HEK293 (cell line): ENCODE results near the gene EPHX1.

Experiments
- CTCF ChIA-PET: fragments of 350-600 bp; formaldehyde crosslinking; extraction: SDS; loops from one replicate; lab custom pipeline; 2021; ENCODE audit warnings: antibody characterized with exemption; lab: Yijun Ruan, JAX
- POLR2A ChIA-PET: fragments of 300-600 bp; formaldehyde crosslinking; extraction: SDS; loops from one replicate; lab custom pipeline; 2020; ENCODE audit warnings: antibody characterized with exemption, inconsistent platforms; lab: Yijun Ruan, JAX
- H3K27ac ChIP-seq: fragments of 200-500 bp; sonication (Bioruptor generic); 2 replicates; pipeline ENCODE4 v1.5.1; 2014; ENCODE audit warnings: low read depth, low read length, control low read depth, inconsistent platforms; ENCODE audit errors: extremely low read depth
- H3K36me3 ChIP-seq, 2 experiments: fragments of 200-500 bp in 1 of 2; sonication (Bioruptor generic) in 1 of 2; 1 replicate in 1 of 2; 2 replicates in 1 of 2; pipeline ENCODE4 v1.5.1; 2014 to 2017; ENCODE audit warnings: inconsistent platforms in 2 of 2, low read length in 2 of 2; ENCODE audit not compliant: control insufficient read depth in 2 of 2, insufficient read depth in 1 of 2
- H3K4me1 ChIP-seq: fragments of 200-500 bp; sonication (Bioruptor generic); 2 replicates; pipeline ENCODE4 v1.5.1; 2014; ENCODE audit warnings: mild to moderate bottlenecking, low read length, inconsistent platforms; ENCODE audit not compliant: control insufficient read depth, insufficient read depth
- H3K4me3 ChIP-seq: 2 replicates; pipeline ENCODE4 v1.5.1; 2011; ENCODE audit warnings: low read depth, mild to moderate bottlenecking, control low read depth, low read length, moderate library complexity
- H3K9me3 ChIP-seq: fragments of 200-500 bp; sonication (Bioruptor generic); 2 replicates; pipeline ENCODE4 v1.5.1; 2014; ENCODE audit warnings: low read depth, low read length, inconsistent platforms; ENCODE audit not compliant: control insufficient read depth, insufficient read depth
- BCL11B ChIP-seq: fragments of 450-650 bp; formaldehyde crosslinking; IDR thresholded peaks from 2 replicates; pipeline ENCODE4 v1.5.1; 2016; ENCODE audit warnings: low read depth, missing biosample characterization, missing genetic modification characterization
- GLIS2 ChIP-seq: fragments of 450-650 bp; formaldehyde crosslinking; IDR thresholded peaks from 2 replicates; pipeline ENCODE4 v1.5.1; 2016; ENCODE audit warnings: missing biosample characterization, missing genetic modification characterization
- HOXC10 ChIP-seq: sonication (generic); formaldehyde crosslinking; IDR thresholded peaks from 2 replicates; pipeline ENCODE4 v1.8.1; 2023; ENCODE audit warnings: mild to moderate bottlenecking, missing genetic modification reagents
- SALL2 ChIP-seq: fragments of 450-650 bp; formaldehyde crosslinking; IDR thresholded peaks from 2 replicates; pipeline ENCODE4 v1.5.0; 2017; ENCODE audit warnings: missing biosample characterization, mild to moderate bottlenecking, missing genetic modification characterization, borderline replicate concordance
- ZBTB48 ChIP-seq: fragments of 450-650 bp; formaldehyde crosslinking; IDR thresholded peaks from 2 replicates; pipeline ENCODE4 v1.5.1; 2016; ENCODE audit warnings: missing biosample characterization, missing genetic modification characterization
- ZBTB8A ChIP-seq: fragments of 450-650 bp; formaldehyde crosslinking; IDR thresholded peaks from 2 replicates; pipeline ENCODE4 v1.5.1; 2016; ENCODE audit warnings: missing biosample characterization, missing genetic modification characterization
- ZFP37 ChIP-seq: fragments of 450-650 bp; formaldehyde crosslinking; IDR thresholded peaks from 2 replicates; pipeline ENCODE4 v1.5.1; 2016; ENCODE audit warnings: missing biosample characterization, missing genetic modification characterization
- ZFP41 ChIP-seq: fragments of 450-650 bp; formaldehyde crosslinking; IDR thresholded peaks from 2 replicates; pipeline ENCODE4 v1.5.1; 2016; ENCODE audit warnings: missing biosample characterization, missing genetic modification characterization, borderline replicate concordance
- ZFP69B ChIP-seq: fragments of 450-650 bp; formaldehyde crosslinking; IDR thresholded peaks from 2 replicates; pipeline ENCODE4 v1.5.1; 2016; ENCODE audit warnings: missing biosample characterization, missing genetic modification characterization
- ZNF223 ChIP-seq: fragments of 450-650 bp; formaldehyde crosslinking; IDR thresholded peaks from 2 replicates; pipeline ENCODE4 v1.5.1; 2016; ENCODE audit warnings: missing biosample characterization, missing genetic modification characterization
- ZNF302 ChIP-seq: fragments of 450-650 bp; formaldehyde crosslinking; IDR thresholded peaks from 2 replicates; pipeline ENCODE4 v1.5.1; 2016; ENCODE audit warnings: missing biosample characterization, missing genetic modification characterization, low read depth
- ZNF416 ChIP-seq: fragments of 450-650 bp; formaldehyde crosslinking; IDR thresholded peaks from 2 replicates; pipeline ENCODE4 v1.5.1; 2016; ENCODE audit warnings: missing biosample characterization, missing genetic modification characterization
- ZNF501 ChIP-seq: fragments of 450-650 bp; formaldehyde crosslinking; IDR thresholded peaks from 2 replicates; pipeline ENCODE4 v1.5.1; 2016; ENCODE audit warnings: missing biosample characterization, missing genetic modification characterization
- ZNF530 ChIP-seq: fragments of 450-650 bp; formaldehyde crosslinking; IDR thresholded peaks from 2 replicates; pipeline ENCODE4 v1.5.1; 2016; ENCODE audit warnings: low read depth, missing biosample characterization, missing genetic modification characterization
- ZNF549 ChIP-seq: fragments of 450-650 bp; IDR thresholded peaks from 2 replicates; pipeline ENCODE4 v1.5.1; 2018; ENCODE audit warnings: missing biosample characterization, missing genetic modification characterization, mild to moderate bottlenecking, inconsistent platforms, moderate library complexity
- ZNF561 ChIP-seq: fragments of 450-650 bp; IDR thresholded peaks from 2 replicates; pipeline ENCODE4 v1.5.1; 2018; ENCODE audit warnings: missing biosample characterization, missing genetic modification characterization, borderline replicate concordance
- ZNF626 ChIP-seq: fragments of 450-650 bp; sonication (Bioruptor Pico); formaldehyde crosslinking; IDR thresholded peaks from 2 replicates; pipeline ENCODE4 v1.5.1; 2018; ENCODE audit warnings: missing biosample characterization, missing genetic modification characterization, inconsistent platforms
- ZNF837 ChIP-seq: fragments of 450-650 bp; formaldehyde crosslinking; IDR thresholded peaks from 2 replicates; pipeline ENCODE4 v1.5.1; 2016; ENCODE audit warnings: missing biosample characterization, missing genetic modification characterization
- TF ChIP-seq, protein P1 (sequence below): fragments of 450-650 bp; formaldehyde crosslinking; IDR thresholded peaks from 2 replicates; pipeline ENCODE4; 2016; ENCODE audit warnings: missing biosample characterization, missing genetic modification characterization
- TF ChIP-seq, protein P2 (sequence below): fragments of 450-650 bp; formaldehyde crosslinking; IDR thresholded peaks from 2 replicates; pipeline ENCODE4 v1.5.1; 2016; ENCODE audit warnings: missing biosample characterization, missing genetic modification characterization
- TF ChIP-seq, protein P3 (sequence below): fragments of 450-650 bp; formaldehyde crosslinking; IDR thresholded peaks from 2 replicates; pipeline ENCODE4 v1.5.1; 2016; ENCODE audit warnings: missing biosample characterization, missing genetic modification characterization
- TF ChIP-seq, protein P4 (sequence below): fragments of 450-650 bp; formaldehyde crosslinking; IDR thresholded peaks from 2 replicates; pipeline ENCODE4 v1.5.1; 2016; ENCODE audit warnings: missing biosample characterization, missing genetic modification characterization
- TF ChIP-seq, protein P5 (sequence below): sonication (generic); formaldehyde crosslinking; IDR thresholded peaks from 2 replicates; pipeline ENCODE4 v1.8.1; 2022; ENCODE audit warnings: mild to moderate bottlenecking, moderate library complexity, missing genetic modification reagents

EPHX1 gene

DNA sequence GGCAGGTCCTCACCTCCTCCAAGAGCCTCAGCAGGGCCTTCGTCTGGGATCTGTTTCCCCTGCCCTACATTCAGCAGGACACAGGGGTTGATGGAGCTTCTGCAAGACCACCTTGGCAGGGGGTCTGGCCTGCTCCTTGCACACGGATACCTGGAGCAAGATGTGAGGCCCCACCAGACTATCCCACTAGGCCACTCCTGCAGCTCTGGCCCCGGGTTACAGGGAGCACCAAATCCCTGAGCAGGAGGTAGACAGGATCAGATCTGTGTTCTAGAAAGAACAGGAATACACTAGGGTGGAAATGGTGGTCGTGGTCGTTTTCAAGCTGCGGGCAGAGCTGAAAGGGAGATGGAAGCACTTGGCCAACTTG is 33.5 kb downstream of the EPHX1 start (continued):
- TF ChIP-seq, protein P1, sequence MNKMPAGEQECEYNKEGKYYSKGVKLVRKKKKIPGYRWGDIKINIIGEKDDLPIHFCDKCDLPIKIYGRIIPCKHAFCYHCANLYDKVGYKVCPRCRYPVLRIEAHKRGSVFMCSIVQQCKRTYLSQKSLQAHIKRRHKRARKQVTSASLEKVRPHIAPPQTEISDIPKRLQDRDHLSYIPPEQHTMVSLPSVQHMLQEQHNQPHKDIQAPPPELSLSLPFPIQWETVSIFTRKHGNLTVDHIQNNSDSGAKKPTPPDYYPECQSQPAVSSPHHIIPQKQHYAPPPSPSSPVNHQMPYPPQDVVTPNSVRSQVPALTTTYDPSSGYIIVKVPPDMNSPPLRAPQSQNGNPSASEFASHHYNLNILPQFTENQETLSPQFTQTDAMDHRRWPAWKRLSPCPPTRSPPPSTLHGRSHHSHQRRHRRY (tag by site-specific recombination) = no peak

DNA sequence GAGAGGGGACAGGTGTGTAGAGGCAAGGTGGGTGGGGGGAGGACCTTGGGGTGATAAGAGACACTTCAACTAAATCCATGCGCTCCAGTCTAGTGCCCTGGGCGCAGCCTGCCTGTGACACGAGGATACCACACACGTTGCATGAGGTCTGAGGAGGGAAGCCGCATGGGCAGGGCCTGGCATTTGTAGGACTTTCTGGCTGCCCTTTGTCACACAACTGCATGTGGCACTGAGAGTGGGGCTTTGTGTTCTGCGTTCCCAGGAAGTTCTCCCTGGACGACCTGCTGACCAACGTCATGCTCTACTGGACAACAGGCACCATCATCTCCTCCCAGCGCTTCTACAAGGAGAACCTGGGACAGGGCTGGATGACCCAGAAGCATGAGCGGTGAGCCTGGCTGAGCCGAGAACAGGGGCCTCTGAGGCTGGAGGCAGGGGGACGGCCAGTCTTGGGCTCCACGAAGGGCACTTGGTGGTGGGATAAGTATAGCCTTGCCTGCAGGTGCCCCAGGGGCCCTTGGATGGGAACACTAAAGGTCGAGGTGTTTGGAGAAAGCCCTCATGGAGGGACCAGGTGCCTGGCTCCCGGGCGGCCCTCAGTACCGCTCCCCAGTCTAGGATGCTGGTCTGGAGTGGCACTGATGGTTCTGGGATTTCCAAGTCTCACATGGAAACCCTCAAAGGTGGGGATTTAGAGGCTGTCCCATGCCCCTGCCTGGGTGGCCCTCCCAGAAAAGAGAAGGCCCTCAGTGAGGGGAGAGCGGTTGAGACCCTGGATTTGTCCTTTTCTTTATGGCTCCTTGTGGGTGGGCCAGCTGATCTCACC is 34.5 kb downstream of the EPHX1 start:
- Histone ChIP-seq H3K36me3 (peaks cover 0 to 69% of the 10 kb centered on the region in 2 experiments; a peak in 2 of 3 replicates), H3K27ac (no peak overlapping the region), H3K9me3 (no peaks in the 10 kb centered on the region), H3K4me1 (no peaks in the 10 kb centered on the region)
- ChIA-PET CTCF (interaction anchor here (0.6 to 8.2 kb wide), 8 partner anchors 7 to 371 kb away, joined by 3 to 104 read pairs (median 6); partner anchors contain the start of gene SRP9), POLR2A (interaction anchor here (1.0 kb wide), 1 partner anchor 31 kb away, joined by 3 read pairs; no protein-coding TSS in a partner anchor)
- TF ChIP-seq BCL11B = no peak
- TF ChIP-seq ZNF561 (tag by site-specific recombination) = no peak
- 0 out of 2 replicates have a peak, but pooled peaks have one; percentile 6 for TF ChIP-seq GLIS2 (tag by site-specific recombination)
- TF ChIP-seq, all 188 proteins: peak for 1
- H3K4me3 ChIP-seq = no peak overlapping the region

DNA sequence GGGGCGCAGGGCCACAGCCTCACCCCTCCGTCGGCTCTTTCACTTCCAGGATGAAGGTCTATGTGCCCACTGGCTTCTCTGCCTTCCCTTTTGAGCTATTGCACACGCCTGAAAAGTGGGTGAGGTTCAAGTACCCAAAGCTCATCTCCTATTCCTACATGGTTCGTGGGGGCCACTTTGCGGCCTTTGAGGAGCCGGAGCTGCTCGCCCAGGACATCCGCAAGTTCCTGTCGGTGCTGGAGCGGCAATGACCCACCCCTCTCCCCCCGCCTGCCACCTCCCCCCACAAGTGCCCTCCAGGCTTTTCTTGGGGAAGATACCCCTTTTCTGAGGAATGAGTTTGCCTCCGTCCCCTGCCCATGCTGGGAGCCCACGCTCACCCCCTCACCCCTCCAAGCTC is 35.2 kb downstream of the EPHX1 start:
- CTCF ChIA-PET = interaction anchor here (0.5 to 8.2 kb wide), 14 partner anchors 8 to 402 kb away, joined by 3 to 104 read pairs (median 4); partner anchors contain the start of genes SRP9 and TMEM63A
- H3K9me3 ChIP-seq = no peaks in the 10 kb centered on the region
- POLR2A ChIA-PET = interaction anchor here (0.6 to 1.0 kb wide), 2 partner anchors 32 to 366 kb away, joined by 3 to 6 read pairs; no protein-coding TSS in a partner anchor

DNA sequence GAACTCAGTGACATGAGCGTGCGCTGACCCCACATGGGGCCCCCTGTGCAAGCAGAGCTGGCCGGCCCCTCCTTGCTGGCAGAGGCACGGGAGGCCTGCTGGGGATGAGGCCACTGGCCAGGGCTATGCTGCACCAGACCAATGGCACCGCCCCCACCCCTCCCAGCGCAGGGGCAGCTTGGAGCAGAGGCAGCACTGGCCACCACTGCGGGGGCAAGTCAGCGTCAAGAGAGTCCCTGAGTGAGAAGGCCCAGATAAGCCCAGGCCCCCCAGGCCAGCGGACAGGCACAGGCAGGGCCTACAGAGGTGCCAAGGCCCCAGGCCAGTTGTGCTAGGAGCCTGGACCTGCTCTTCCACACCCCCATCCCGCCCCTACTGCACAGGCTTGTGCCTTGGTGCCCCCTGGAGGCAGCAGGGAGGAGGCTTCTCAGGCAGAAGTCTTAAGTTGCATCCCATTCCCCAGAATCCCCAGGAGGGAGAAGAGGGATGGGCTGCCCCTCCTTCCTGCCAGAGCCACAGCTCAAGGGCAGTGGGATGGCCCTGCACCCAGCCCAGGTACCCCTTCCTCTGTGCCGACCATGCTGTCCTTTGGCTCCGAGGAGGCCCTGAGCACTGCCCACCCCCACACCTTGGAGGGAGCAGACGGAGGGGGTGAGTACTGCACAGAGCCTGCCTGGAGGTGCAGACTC is 35.8 kb downstream of the EPHX1 start:
- POLR2A ChIA-PET = interaction anchor here (0.6 to 1.4 kb wide), 5 partner anchors 9 to 367 kb away, joined by 3 to 8 read pairs (median 3); partner anchors contain the start of genes SRP9 and TMEM63A
- Histone ChIP-seq H3K4me1 (no peaks in the 10 kb centered on the region), H3K27ac (no peak overlapping the region; the same call in 1 of the 2 replicates), H3K9me3 (no peaks in the 10 kb centered on the region), H3K4me3 (no peak overlapping the region), H3K36me3 (peaks cover 0 to 61% of the 10 kb centered on the region in 2 experiments; a peak in 2 of 3 replicates)
- CTCF ChIA-PET = interaction anchor here (0.5 to 8.2 kb wide), 23 partner anchors 8 to 402 kb away, joined by 3 to 104 read pairs (median 4); partner anchors contain the start of genes SRP9 and TMEM63A
- TF ChIP-seq SALL2 (tag by site-specific recombination) (no peak), ZNF501 (tag by site-specific recombination) (peak; percentile 74), ZNF223 (tag by site-specific recombination) (no peak), ZBTB48 (peak; percentile 41; the same call in 1 of the 2 replicates), HOXC10 (CRISPR knock-in tag) (no peak), ZFP69B (tag by site-specific recombination) (no peak)
- TF ChIP-seq, protein P2, sequence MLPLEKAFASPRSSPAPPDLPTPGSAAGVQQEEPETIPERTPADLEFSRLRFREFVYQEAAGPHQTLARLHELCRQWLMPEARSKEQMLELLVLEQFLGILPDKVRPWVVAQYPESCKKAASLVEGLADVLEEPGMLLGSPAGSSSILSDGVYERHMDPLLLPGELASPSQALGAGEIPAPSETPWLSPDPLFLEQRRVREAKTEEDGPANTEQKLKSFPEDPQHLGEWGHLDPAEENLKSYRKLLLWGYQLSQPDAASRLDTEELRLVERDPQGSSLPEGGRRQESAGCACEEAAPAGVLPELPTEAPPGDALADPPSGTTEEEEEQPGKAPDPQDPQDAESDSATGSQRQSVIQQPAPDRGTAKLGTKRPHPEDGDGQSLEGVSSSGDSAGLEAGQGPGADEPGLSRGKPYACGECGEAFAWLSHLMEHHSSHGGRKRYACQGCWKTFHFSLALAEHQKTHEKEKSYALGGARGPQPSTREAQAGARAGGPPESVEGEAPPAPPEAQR (tag by site-specific recombination) = no peak
- TF ChIP-seq, protein P3, sequence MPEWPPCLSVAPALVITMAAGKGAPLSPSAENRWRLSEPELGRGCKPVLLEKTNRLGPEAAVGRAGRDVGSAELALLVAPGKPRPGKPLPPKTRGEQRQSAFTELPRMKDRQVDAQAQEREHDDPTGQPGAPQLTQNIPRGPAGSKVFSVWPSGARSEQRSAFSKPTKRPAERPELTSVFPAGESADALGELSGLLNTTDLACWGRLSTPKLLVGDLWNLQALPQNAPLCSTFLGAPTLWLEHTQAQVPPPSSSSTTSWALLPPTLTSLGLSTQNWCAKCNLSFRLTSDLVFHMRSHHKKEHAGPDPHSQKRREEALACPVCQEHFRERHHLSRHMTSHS (tag by site-specific recombination) = no peak
- TF ChIP-seq, protein P4, sequence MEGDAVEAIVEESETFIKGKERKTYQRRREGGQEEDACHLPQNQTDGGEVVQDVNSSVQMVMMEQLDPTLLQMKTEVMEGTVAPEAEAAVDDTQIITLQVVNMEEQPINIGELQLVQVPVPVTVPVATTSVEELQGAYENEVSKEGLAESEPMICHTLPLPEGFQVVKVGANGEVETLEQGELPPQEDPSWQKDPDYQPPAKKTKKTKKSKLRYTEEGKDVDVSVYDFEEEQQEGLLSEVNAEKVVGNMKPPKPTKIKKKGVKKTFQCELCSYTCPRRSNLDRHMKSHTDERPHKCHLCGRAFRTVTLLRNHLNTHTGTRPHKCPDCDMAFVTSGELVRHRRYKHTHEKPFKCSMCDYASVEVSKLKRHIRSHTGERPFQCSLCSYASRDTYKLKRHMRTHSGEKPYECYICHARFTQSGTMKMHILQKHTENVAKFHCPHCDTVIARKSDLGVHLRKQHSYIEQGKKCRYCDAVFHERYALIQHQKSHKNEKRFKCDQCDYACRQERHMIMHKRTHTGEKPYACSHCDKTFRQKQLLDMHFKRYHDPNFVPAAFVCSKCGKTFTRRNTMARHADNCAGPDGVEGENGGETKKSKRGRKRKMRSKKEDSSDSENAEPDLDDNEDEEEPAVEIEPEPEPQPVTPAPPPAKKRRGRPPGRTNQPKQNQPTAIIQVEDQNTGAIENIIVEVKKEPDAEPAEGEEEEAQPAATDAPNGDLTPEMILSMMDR (tag by site-specific recombination) = peak; percentile 98
- TF ChIP-seq, protein P5, sequence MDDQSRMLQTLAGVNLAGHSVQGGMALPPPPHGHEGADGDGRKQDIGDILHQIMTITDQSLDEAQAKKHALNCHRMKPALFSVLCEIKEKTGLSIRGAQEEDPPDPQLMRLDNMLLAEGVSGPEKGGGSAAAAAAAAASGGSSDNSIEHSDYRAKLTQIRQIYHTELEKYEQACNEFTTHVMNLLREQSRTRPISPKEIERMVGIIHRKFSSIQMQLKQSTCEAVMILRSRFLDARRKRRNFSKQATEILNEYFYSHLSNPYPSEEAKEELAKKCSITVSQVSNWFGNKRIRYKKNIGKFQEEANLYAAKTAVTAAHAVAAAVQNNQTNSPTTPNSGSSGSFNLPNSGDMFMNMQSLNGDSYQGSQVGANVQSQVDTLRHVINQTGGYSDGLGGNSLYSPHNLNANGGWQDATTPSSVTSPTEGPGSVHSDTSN = no peak

More for the DNA sequence above, 35.2 kb downstream of the EPHX1 start:
- no peak overlapping the region for H3K27ac ChIP-seq
- peaks cover 0 to 66% of the 10 kb centered on the region in 2 experiments; a peak in 2 of 3 replicates for H3K36me3 ChIP-seq
- H3K4me3 ChIP-seq = no peak overlapping the region
- H3K4me1 ChIP-seq = no peaks in the 10 kb centered on the region
- TF ChIP-seq ZNF626 (tag by site-specific recombination) = no peak
- no peak for TF ChIP-seq ZNF549 (tag by site-specific recombination)
- no peak for TF ChIP-seq ZFP41
- TF ChIP-seq ZFP37 (tag by site-specific recombination) = no peak
- no peak for TF ChIP-seq ZNF837 (tag by site-specific recombination)
- TF ChIP-seq ZBTB8A = no peak
- no peak for TF ChIP-seq ZNF302
- no peak for TF ChIP-seq ZNF530
- no peak for TF ChIP-seq ZNF416 (tag by site-specific recombination)
